PC-9 (cell line): ENCODE data around the gene GEMIN5. TPM values are rescaled to one million over a fixed set of nuclear protein-coding genes. Genes with fewer than 3 reads are reported as not detected.

ENCODE experiments used
- BruUV-seq: library from RNA; stranded (reverse); fragments of 400-500 nt; replicated peaks from 2 replicates; lab custom pipeline; 2021; lab: Mats Ljungman, UMichigan
- CTCF ChIA-PET: fragments of 300-600 bp; sonication (Branson Sonifier 250); formaldehyde crosslinking; loops from one replicate; lab custom pipeline; 2022; ENCODE audit warnings: antibody characterized with exemption; lab: Charles Lee
- POLR2A ChIA-PET: fragments of 300-600 bp; sonication (Branson Sonifier 250); formaldehyde crosslinking; loops from one replicate; lab custom pipeline; 2022; ENCODE audit warnings: antibody characterized with exemption; ENCODE audit not compliant: unreplicated experiment; lab: Charles Lee
- DNase-seq, 2 experiments: peaks; one replicate each; pipeline versions ENCODE4 v3.0.0 to v3.0.0-alpha.2; 2015 to 2022; ENCODE audit warnings: mixed read lengths in 1 of 2
- H2AFZ ChIP-seq: fragments of 200-600 bp; sonication (generic); 2 replicates; pipeline ENCODE4 v1.8.1; 2017; ENCODE audit warnings: antibody characterized with exemption
- H3F3A ChIP-seq: fragments of 200-600 bp; sonication (generic); 2 replicates; pipeline ENCODE4 v1.8.1; 2017; ENCODE audit warnings: antibody characterized with exemption, mild to moderate bottlenecking, low read depth; ENCODE audit not compliant: insufficient read depth
- H3K27ac ChIP-seq: fragments of 200-600 bp; sonication (generic); 2 replicates; pipeline ENCODE4 v1.6.1; 2016; ENCODE audit warnings: mixed run types
- H3K27me3 ChIP-seq: fragments of 200-600 bp; sonication (generic); 2 replicates; pipeline ENCODE4 v1.6.1; 2016; ENCODE audit warnings: low read depth, mixed run types; ENCODE audit not compliant: insufficient read depth
- H3K36me3 ChIP-seq: fragments of 200-600 bp; sonication (generic); 2 replicates; pipeline ENCODE4 v1.6.1; 2016; ENCODE audit warnings: low read depth, mixed run types
- H3K4me1 ChIP-seq: fragments of 200-600 bp; sonication (generic); replicated peaks from 2 replicates; pipeline ENCODE4 v1.6.1; 2016; ENCODE audit warnings: mixed run types; ENCODE audit not compliant: insufficient read depth
- H3K4me2 ChIP-seq: fragments of 200-600 bp; sonication (generic); 2 replicates; pipeline ENCODE4 v1.6.1; 2017; ENCODE audit warnings: mixed run types
- H3K4me3 ChIP-seq: fragments of 200-600 bp; sonication (generic); 2 replicates; pipeline ENCODE4 v1.6.1; 2016; ENCODE audit warnings: mixed run types
- H3K79me2 ChIP-seq: fragments of 200-600 bp; sonication (generic); 2 replicates; pipeline ENCODE4 v1.6.1; 2017; ENCODE audit warnings: low read depth, mixed run types
- H3K9me2 ChIP-seq: fragments of 200-600 bp; sonication (generic); 2 replicates; pipeline ENCODE4 v1.8.1; 2017; ENCODE audit warnings: mild to moderate bottlenecking; ENCODE audit not compliant: insufficient read depth
- H3K9me3 ChIP-seq: fragments of 200-600 bp; sonication (generic); 2 replicates; pipeline ENCODE4 v1.8.1; 2016; ENCODE audit warnings: low read depth; ENCODE audit not compliant: insufficient read depth
- H4K20me1 ChIP-seq: fragments of 200-600 bp; sonication (generic); 2 replicates; pipeline ENCODE4 v1.8.1; 2017; ENCODE audit not compliant: insufficient read depth
- CTCF ChIP-seq: fragments of 200-600 bp; sonication (generic); conservative IDR thresholded peaks from 2 replicates; pipeline ENCODE4 v1.6.1; 2017; ENCODE audit warnings: mixed run types, antibody characterized with exemption, mild to moderate bottlenecking, moderate library complexity
- EZH2 ChIP-seq: fragments of 200-600 bp; sonication (generic); IDR thresholded peaks from 2 replicates; pipeline ENCODE4 v1.8.0; 2017; ENCODE audit warnings: antibody characterized with exemption, low read depth
- intact Hi-C: fragments of 100-400 bp; cut with micrococcal nuclease; formaldehyde crosslinking; loops from one replicate; pipeline ENCODE4 v1.10.0; 2022; ENCODE audit not compliant: unreplicated experiment
- total RNA-seq: library from RNA; stranded (reverse); gene quantifications from 2 replicates; pipeline ENCODE4 v1.2.3, GENCODE V29; 2021

Gene GEMIN5
- total RNA-seq, 1 experiment from 2014 or later, result 18.6 TPM

- POLR2A ChIA-PET, result interaction anchor here (0.6 to 2.1 kb wide), 7 partner anchors 30 to 250 kb away, joined by 3 to 16 read pairs (median 3); no protein-coding TSS in a partner anchor
- CTCF ChIA-PET, result interaction anchor here (0.6 kb wide), 1 partner anchor 46 kb away, joined by 3 read pairs; no protein-coding TSS in a partner anchor
Observed at GRCh38 chr5:154858972-154859871, 78.8 kb downstream of the GEMIN5 start.

GRCh38 chr5:154858297-154858971 lies 79.6 kb downstream of the GEMIN5 start, which contains the start of gene CNOT8:
TSS of gene CNOT8 (plus strand) at chr5:154858627. CDS start at chr5:154863279, 4,652 bp downstream.
- H3K4me3 ChIP-seq, result peak within 1 kb of the TSS; percentile 88
- H3K27ac ChIP-seq, result peak within 1 kb of the TSS; percentile 84
- H3K27me3 ChIP-seq, result no peaks in the 10 kb centered on the region
- H3K36me3 ChIP-seq, result peaks cover 9% of the 10 kb centered on the region
- H3F3A ChIP-seq, result peaks cover 32% of the 10 kb centered on the region
- TF ChIP-seq EZH2, result no peak
- TF ChIP-seq CTCF, result no peak
- peaks cover 24% of the 10 kb centered on the region for H3K4me1 ChIP-seq
- peak; percentile 86 to 99 for DNase-seq
- no peaks in the 10 kb centered on the region for H3K9me2 ChIP-seq
- H2AFZ ChIP-seq, result peak within 1 kb of the TSS; percentile 96
- POLR2A ChIA-PET, result interaction anchor here (0.6 to 2.1 kb wide), 5 partner anchors 29 to 251 kb away, joined by 3 to 16 read pairs (median 3); no protein-coding TSS in a partner anchor
- H4K20me1 ChIP-seq, result peaks cover 26% of the 10 kb centered on the region; the same call in 1 of the 2 replicates
- BruUV-seq, result no TSS peak
- CTCF ChIA-PET, result interaction anchor here (0.6 kb wide), 1 partner anchor 47 kb away, joined by 3 read pairs; no protein-coding TSS in a partner anchor
- no peaks in the 10 kb centered on the region for H3K9me3 ChIP-seq
- peak within 1 kb of the TSS; percentile 93 for H3K4me2 ChIP-seq
- peaks cover 50% of the 10 kb centered on the region for H3K79me2 ChIP-seq
- intact Hi-C loops, result loop anchor here (1.0 to 10.0 kb wide), 3 partner anchors 23 to 414 kb away; partner anchors contain the start of genes LARP1 and SAP30L

More at GRCh38 chr5:154858972-154859871, 78.8 kb downstream of the GEMIN5 start:
- peak overlapping the region; percentile 93 for H3K4me2 ChIP-seq
- no peaks in the 10 kb centered on the region for H3K9me2 ChIP-seq
- peak overlapping the region; percentile 84 for H3K27ac ChIP-seq
- H3K36me3 ChIP-seq, result peaks cover 14% of the 10 kb centered on the region
- BruUV-seq, result TSS peak; percentile 55
- H3K9me3 ChIP-seq, result no peaks in the 10 kb centered on the region
- H3K79me2 ChIP-seq, result peaks cover 56% of the 10 kb centered on the region
- intact Hi-C loops, result loop anchor here (1.0 to 10.0 kb wide), 3 partner anchors 24 to 414 kb away; partner anchors contain the start of genes LARP1 and SAP30L
- TF ChIP-seq EZH2 (no peak), CTCF (no peak)
- peaks cover 32% of the 10 kb centered on the region for H3F3A ChIP-seq
- no peak for DNase-seq
- peak overlapping the region; percentile 96 for H2AFZ ChIP-seq
- peaks cover 27% of the 10 kb centered on the region; the same call in 1 of the 2 replicates for H4K20me1 ChIP-seq
- no peaks in the 10 kb centered on the region for H3K27me3 ChIP-seq
- peak overlapping the region; percentile 88 for H3K4me3 ChIP-seq
- H3K4me1 ChIP-seq, result peaks cover 24% of the 10 kb centered on the region
